Ammon's horn (tissue), 1 donor: ENCODE data around the gene PNPT1.

Experiments used
- DNase-seq: peaks from one replicate; pipeline ENCODE4 v3.0.0-alpha.2; 2016; ENCODE audit warnings: low spot score

Gene PNPT1

GRCh38 chr2:55668956-55669355, 24.7 kb downstream of the PNPT1 start:
- no peak for DNase-seq

- DNase-seq = no peak
Measured at GRCh38 chr2:55653255-55653654, 40.4 kb downstream of the PNPT1 start.

DNA sequence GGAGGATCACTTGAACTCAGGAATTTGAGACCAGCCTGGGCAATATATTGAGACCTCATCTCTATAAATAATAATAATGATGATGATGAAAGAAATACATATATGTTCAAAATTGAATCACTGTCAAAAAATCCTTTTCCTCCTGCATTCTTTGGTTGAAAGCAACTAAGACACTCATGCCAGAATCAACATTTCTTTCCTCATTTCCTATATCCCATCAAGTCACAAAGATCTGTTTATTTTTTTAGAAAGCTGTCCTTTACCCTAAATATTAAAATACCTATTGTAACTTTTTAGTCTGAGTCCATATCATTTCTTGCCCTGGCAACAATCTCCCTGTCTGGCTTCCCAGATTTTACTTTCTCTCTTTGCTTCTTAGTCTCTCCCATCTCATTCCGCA, 44.4 kb downstream of the PNPT1 start:
- no peak for DNase-seq

- no peak for DNase-seq
Measured at GRCh38 chr2:55636831-55637230, 56.8 kb downstream of the PNPT1 start.

DNA sequence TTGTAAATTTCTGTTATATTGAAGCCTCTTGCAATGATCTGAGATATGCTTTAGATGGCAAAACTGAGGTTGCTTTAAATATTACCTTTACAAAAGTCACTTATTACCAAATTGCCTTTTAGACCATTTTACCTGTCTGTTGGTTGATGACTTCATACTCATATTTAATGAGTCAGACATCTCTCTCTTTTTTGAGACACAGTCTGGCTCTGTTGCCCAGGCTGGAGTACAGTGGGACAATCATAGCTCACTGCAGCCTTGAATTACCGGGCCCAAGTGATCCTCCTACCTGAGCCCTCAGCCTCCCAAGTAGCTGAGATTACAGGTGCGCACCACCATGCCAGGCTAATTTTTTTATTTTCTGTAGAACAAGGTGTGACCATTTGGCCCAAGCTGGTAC, 64.7 kb downstream of the PNPT1 start:
- DNase-seq = no peak

- no peak for DNase-seq
Measured at GRCh38 chr2:55627915-55628314, 65.7 kb downstream of the PNPT1 start.

DNA sequence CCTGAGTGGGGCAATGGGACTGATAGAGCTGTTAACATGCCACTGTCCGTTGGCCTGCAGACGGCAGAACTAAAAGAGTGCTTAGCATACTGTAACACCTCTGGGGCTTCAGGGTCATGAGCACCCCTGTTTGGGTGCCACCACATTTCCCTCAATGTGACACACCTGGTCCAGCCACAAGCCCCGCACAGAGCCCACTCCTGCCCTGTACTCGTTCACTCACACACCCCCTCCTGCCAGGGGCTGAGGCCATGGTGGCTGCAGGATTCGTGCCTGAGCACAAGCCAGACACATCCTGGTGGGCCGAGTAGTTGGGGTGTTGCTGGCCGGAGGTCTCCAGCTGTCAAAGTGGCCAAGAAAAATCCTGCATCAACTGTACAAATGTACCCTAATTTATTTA, 71.8 kb downstream of the PNPT1 start:
- no peak for DNase-seq

- DNase-seq = no peak
Measured at GRCh38 chr2:55620123-55620779, 73.4 kb downstream of the PNPT1 start.

DNA sequence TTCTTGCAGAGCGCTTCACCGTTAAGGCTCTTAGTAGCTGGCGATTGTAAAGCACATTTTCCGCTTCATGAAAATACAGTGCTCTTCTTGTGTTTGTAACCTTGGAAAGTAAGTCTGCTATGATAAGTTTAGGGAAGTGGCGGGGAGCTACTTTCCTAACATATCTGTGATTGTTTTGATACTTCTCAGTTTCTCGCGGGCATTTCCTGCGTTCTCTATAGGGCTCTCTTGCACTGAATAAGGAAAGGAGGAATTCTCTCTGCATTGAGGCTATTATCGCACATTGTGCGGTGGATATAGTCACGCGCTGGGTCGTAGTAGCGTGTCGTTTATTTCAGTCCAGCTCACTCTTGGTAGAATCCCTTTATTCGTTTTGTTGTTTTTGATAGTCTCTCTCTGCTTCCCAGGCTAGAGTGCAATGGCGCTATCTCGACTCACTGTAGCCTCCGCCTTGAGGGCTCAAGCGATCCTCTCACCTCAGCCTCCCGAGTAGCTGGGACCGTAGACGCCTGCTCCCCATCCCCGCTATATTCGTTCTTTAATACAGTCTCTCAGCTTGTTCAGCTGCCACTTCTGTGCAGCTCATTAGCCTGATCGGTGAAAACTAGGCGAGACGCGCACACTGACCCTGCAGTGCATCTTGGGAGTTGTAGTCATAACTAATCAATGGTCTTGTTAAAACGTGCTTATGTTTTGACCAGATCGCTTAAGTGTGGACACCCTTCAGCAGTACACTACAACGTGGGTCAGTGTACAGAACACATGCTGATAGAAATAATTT, 75.2 kb downstream of the PNPT1 start:
- DNase-seq = peak; percentile 86

- no peak for DNase-seq
Measured at GRCh38 chr2:55618025-55618274, 75.7 kb downstream of the PNPT1 start.

- DNase-seq = peak; percentile 99
Measured at GRCh38 chr2:55617175-55618024, 76.2 kb downstream of the PNPT1 start, which contains the start of gene PPP4R3B. Gene PPP4R3B (minus strand): TSS chr2:55617622. CDS start chr2:55617285, 337 bp downstream.

- peak; percentile 15 for DNase-seq
Measured at GRCh38 chr2:55616551-55617174, 77.0 kb downstream of the PNPT1 start.

DNA sequence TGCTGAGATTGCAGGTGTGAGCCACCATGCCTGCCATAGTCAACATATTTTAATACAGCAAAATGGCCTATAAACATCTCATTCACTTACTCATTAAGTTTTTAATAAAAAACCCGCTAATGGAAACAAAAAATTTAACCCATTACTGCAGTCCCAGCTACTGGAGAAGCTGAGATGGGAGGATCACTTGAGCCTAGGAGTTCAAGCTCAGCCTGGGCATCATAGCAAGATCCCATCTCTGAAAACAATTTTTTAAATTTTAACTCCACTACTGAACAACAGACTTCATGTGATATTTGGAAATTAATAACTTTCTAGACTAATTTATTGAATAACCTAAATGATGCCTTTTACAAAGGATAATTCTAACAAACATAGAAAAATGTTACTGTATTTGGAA, 81.6 kb downstream of the PNPT1 start:
- DNase-seq = no peak

DNA sequence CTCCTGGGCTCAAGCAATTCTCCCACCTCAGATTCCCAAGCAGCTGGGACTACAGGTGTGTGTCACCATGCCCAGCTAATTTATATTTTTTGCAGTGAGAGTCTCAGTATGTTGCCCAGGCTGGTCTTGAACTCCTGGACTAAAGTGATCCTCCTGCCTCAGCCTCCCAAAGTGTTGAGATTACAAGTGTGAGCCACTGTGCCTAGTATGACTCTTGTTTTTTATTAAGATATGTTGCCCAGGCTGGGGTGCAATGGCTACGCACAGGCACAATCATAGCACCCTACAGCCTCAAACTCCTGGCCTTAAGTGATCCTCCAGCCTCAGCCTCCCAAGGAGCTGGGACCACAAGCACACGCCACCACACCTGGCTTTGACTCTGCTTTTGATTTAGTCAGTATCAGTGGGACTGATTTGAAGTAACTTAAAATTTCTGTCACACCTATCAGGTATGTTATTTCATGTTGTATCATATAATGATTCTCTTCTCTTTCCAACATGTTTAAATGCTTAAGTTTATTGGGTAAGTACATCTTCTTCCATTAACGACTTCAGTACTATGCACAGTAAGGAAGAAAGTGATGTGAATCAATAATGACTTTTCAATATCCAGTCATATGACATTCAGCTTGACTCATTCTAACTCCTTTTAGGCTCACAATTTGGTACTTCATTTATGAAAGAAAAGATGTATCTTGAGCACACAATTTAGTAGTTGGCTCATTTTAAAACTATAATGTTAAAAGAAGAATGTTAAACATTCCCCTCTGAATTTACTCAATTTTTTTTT, 82.5 kb downstream of the PNPT1 start:
- DNase-seq = no peak

GRCh38 chr2:55609938-55610578, 83.6 kb downstream of the PNPT1 start:
- DNase-seq = no peak

DNA sequence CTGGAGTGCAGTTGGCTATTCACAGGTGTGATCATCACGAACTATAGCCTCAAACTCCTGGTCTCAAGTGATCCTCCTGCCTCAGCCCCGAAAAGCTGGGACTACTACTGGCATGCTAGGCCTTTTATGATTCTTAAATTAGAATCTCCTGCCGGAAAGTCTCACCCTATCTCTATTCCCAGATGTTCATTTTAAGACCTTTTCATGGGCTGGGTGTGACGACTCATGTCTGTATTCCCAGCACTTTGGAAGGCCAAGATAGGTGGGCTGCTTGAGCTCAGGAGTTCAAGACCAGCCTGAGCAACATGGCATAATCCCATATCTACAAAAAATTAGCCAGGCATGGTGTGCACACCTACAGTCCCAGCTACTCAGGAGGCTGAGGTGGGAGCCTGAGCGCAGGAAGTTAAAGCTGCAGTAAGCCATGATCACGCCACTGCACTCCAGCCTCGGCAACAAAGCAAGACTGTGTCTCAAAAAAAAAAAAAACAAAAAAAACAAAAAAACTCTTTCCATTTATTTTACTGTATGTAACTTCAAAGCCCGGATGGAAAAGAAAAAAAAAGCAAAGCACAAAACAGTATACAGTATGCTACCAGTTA, 84.3 kb downstream of the PNPT1 start:
- DNase-seq = no peak

GRCh38 chr2:55607717-55608116, 85.9 kb downstream of the PNPT1 start:
- no peak for DNase-seq

GRCh38 chr2:55604027-55604565, 89.5 kb downstream of the PNPT1 start:
- DNase-seq = no peak

DNA sequence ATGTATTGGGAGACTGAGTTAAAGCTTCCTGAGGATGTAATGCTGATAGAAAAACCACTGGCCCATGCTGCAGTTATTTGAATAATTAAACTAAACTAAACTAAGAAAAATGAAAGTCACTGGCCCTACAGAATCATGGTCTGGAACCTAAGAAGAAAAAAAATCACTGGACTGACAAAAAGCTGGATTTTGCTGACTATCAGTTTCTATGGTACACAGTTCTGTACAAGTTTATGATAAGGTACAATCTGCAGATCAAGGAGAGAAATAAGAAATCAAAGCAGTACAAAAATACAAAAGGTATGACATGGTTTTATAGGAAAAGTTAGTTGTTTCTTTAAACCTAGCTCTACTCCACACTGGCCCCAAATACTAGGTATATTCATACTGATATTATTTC, 91.8 kb downstream of the PNPT1 start:
- DNase-seq = no peak

GRCh38 chr2:55598056-55598795, 95.4 kb downstream of the PNPT1 start:
- DNase-seq = no peak
